ENCODE results near the gene DCP2.
"Not testable (repeated sequence)": the region's sequence is repeated elsewhere in the genome, so short reads cannot be mapped to it uniquely, and the experiment has no call there.

DNA sequence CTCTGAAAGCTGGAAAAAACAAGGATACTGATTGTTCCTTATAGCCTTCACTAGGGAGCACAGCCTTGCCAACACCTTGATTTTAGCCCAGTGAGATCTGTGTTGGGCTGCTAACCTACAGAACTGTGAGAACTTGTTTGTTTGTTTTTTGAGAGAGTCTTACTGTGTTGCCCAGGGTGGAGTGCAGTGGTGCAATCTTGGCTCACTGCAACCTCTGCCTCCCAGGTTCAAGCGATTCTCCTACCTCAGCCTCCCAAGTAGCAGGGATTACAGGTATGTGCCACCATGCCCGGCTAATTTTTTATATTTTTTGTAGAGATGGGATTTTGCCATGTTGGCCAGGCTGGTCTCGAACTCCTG, 13.2 kb upstream of the DCP2 start:
- TF ChIP-seq TAF1 (IDR thresholded peaks at IDR 0.05; ENCODE audit: low read depth); CTCF (IDR thresholded peaks at IDR 0.05; ENCODE audit: poor library complexity, severe bottlenecking): not testable (repeated sequence)

Measured in neural cell (in vitro differentiated cells).